Smooth muscle cell (in vitro differentiated cells): ENCODE results near the gene SETX. TPM values are rescaled to one million over a fixed set of nuclear protein-coding genes. Genes with fewer than 3 reads are reported as not detected.

ENCODE experiments used
- DNase-seq: peaks from one replicate; lab custom pipeline; 2025; ENCODE audit not compliant: unreplicated experiment; lab: John Stamatoyannopoulos, UW
- H2AFZ ChIP-seq: fragments of 200-600 bp; sonication (generic); 2 replicates; pipeline ENCODE4 v1.6.0; 2016; ENCODE audit warnings: antibody characterized with exemption, low read depth, mild to moderate bottlenecking
- H3F3A ChIP-seq: fragments of 200-600 bp; sonication (generic); 2 replicates; pipeline ENCODE4 v1.6.0; 2017; ENCODE audit warnings: antibody characterized with exemption, low read depth
- H3K27ac ChIP-seq: fragments of 200-600 bp; sonication (generic); 2 replicates; pipeline ENCODE4 v1.5.1; 2016; ENCODE audit warnings: low read depth, mild to moderate bottlenecking
- H3K27me3 ChIP-seq: fragments of 200-600 bp; sonication (generic); 2 replicates; pipeline ENCODE4 v1.6.1; 2016; ENCODE audit warnings: low read depth, mild to moderate bottlenecking
- H3K36me3 ChIP-seq: fragments of 200-600 bp; sonication (generic); 2 replicates; pipeline ENCODE4 v1.5.1; 2016; ENCODE audit warnings: low read depth
- H3K4me1 ChIP-seq: fragments of 200-600 bp; sonication (generic); 2 replicates; pipeline ENCODE4 v1.5.1; 2016; ENCODE audit warnings: low read depth
- H3K4me2 ChIP-seq: fragments of 200-600 bp; sonication (generic); 2 replicates; pipeline ENCODE4 v1.6.0; 2016; ENCODE audit warnings: mild to moderate bottlenecking
- H3K4me3 ChIP-seq: fragments of 200-600 bp; sonication (generic); 2 replicates; pipeline ENCODE4 v1.5.1; 2016; ENCODE audit warnings: mild to moderate bottlenecking
- H3K79me2 ChIP-seq: fragments of 200-600 bp; sonication (generic); 2 replicates; pipeline ENCODE4 v1.6.0; 2016; ENCODE audit warnings: low read depth, mild to moderate bottlenecking
- H3K9ac ChIP-seq: fragments of 200-600 bp; sonication (generic); 2 replicates; pipeline ENCODE4 v1.6.0; 2016; ENCODE audit warnings: low read depth
- H3K9me3 ChIP-seq: fragments of 200-600 bp; sonication (generic); replicated peaks from 2 replicates; pipeline ENCODE4 v1.5.1; 2016; ENCODE audit warnings: low read depth
- H4K20me1 ChIP-seq: fragments of 200-600 bp; sonication (generic); 2 replicates; pipeline ENCODE4 v1.6.0; 2016; ENCODE audit warnings: low read depth
- CTCF ChIP-seq: fragments of 200-600 bp; sonication (generic); IDR thresholded peaks from 2 replicates; pipeline ENCODE4 v1.5.1; 2017; ENCODE audit warnings: borderline replicate concordance, mild to moderate bottlenecking, antibody characterized with exemption; ENCODE audit not compliant: insufficient read depth, poor library complexity, severe bottlenecking
- WGBS: methylation state at CpG from one replicate; pipeline ENCODE4 v1.1.7; 2016; ENCODE audit warnings: low lambda C conversion rate; 5-methylcytosine and 5-hydroxymethylcytosine counted together
- polyA plus RNA-seq: library from polyadenylated mRNA; unstranded; fragments of >200 nt; fragmentation: Nextera tagmentation; extraction: Ambion mirVana; gene quantifications from 2 replicates; pipeline ENCODE4 v1.2.1, GENCODE V29; 2016
- total RNA-seq: library from RNA; depleted of rRNA; stranded (reverse); fragments of >200 nt; gene quantifications from 2 replicates; pipeline ENCODE4 v1.2.3, GENCODE V29; 2014

Gene SETX
- total and polyA plus RNA-seq, 2 experiments from 2014 or later: 11.4 to 50.9 TPM

GRCh38 chr9:132324425-132324824 lies 30.4 kb downstream of the SETX start:
- TF ChIP-seq CTCF: no peak
- H3K4me1 ChIP-seq: peaks cover 5% of the 10 kb centered on the region
- peaks cover 22% of the 10 kb centered on the region for H3K36me3 ChIP-seq
- H3K27me3 ChIP-seq: no peaks in the 10 kb centered on the region
- peaks cover 50% of the 10 kb centered on the region for H4K20me1 ChIP-seq
- H3K79me2 ChIP-seq: peaks cover 52% of the 10 kb centered on the region
- DNase-seq: no peak
- no peak overlapping the region for H3K4me2 ChIP-seq
- H3K4me3 ChIP-seq: no peak overlapping the region
- no peak overlapping the region for H3K27ac ChIP-seq
- H2AFZ ChIP-seq: no peak overlapping the region
- no peak overlapping the region for H3K9ac ChIP-seq
- no peaks in the 10 kb centered on the region for H3F3A ChIP-seq
- no peaks in the 10 kb centered on the region for H3K9me3 ChIP-seq
- WGBS: 94% methylated on average over 1 of the region's 1 CpG

DNA sequence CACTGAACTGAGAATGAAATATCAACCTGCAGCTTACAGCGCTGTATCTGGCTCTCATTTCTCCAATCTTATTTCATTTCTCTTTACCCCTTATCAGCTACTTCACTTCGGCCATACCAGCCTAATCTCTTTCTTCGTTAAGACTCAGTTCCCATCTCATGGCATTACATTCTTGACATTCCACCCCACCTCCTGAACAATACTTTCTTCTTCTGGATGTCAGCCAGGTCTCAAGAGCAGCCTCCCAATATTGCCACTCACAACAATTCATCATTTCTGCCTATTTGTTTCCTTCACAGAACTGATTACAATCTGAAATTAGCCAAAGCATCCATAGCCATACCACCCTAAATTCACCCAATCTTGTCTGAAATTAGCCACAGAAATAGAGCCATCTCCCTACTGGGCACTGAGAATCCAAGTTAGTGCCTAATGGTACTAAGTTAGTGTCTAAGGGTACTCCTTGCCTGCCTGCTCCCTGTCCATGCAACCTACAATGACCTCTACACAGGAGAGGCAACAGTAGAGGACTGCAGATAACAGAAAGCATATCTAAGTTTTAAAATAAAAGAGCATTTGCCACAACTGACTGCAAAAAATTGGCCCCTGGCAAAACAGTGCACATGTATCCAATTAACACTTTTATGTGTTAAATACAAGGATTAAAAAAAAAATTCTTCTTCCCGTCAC lies 35.2 kb downstream of the SETX start:
- no peaks in the 10 kb centered on the region for H3F3A ChIP-seq
- no peak overlapping the region for H3K4me3 ChIP-seq
- H3K4me1 ChIP-seq: peaks cover 9% of the 10 kb centered on the region
- WGBS: 73% methylated on average over 4 of the region's 4 CpGs
- H4K20me1 ChIP-seq: peaks cover 92% of the 10 kb centered on the region
- H3K79me2 ChIP-seq: peaks cover 37% of the 10 kb centered on the region
- no peak for DNase-seq
- no peaks in the 10 kb centered on the region for H3K9me3 ChIP-seq
- H3K9ac ChIP-seq: no peak overlapping the region
- peaks cover 4% of the 10 kb centered on the region for H3K36me3 ChIP-seq
- no peak overlapping the region for H3K4me2 ChIP-seq
- no peak overlapping the region for H2AFZ ChIP-seq
- H3K27me3 ChIP-seq: no peaks in the 10 kb centered on the region
- H3K27ac ChIP-seq: no peak overlapping the region
- no peak for TF ChIP-seq CTCF

DNA sequence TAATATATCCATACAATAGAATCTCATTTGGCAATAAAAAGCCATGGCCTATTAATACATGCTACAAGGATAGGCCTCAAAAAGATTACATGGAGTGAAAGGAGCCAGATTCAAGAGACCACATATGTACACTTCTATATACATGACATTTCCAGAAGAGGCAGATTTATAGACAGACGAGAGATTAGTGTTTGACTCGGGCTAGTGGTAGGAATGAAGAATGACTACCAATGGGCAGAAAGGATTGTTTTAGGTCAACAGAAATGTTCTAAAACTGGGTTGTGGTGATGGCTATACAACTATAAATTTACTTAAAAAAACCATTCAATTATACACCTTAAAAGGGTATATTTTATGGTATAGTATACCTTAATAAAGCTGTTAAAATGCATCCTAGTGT lies 41.9 kb downstream of the SETX start:
- DNase-seq: no peak
- Histone ChIP-seq H3K36me3 (peaks cover 29% of the 10 kb centered on the region), H3F3A (no peaks in the 10 kb centered on the region), H3K4me1 (no peaks in the 10 kb centered on the region), H3K9ac (no peak overlapping the region), H4K20me1 (peaks cover 92% of the 10 kb centered on the region), H3K4me3 (no peak overlapping the region), H3K9me3 (no peaks in the 10 kb centered on the region), H3K27me3 (no peaks in the 10 kb centered on the region), H3K79me2 (peaks cover 32% of the 10 kb centered on the region), H3K27ac (no peak overlapping the region), H3K4me2 (no peak overlapping the region), H2AFZ (no peak overlapping the region)
- TF ChIP-seq CTCF: peak; percentile 18
- 87% methylated on average over 2 of the region's 2 CpGs for WGBS

DNA sequence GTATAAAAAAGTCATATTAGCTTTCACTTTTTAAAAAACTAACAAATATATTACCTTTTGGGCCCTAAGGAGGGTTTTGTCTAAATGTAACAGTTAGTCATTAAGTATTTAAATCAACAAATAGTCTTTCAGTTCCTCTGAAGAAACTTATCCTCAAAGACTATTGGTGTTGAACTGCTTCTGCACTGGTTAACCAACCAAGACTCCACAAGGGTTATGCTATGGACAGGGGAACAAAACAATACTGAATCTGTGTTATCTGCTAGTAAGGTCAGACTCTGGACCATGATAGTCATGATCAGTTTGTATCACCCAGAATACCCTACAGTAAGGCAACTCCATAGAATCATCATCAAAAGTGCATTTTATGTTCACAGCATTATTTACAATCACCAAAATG lies 42.4 kb downstream of the SETX start:
- Histone ChIP-seq H3K4me2 (no peak overlapping the region), H3K27ac (no peak overlapping the region), H3K4me1 (no peaks in the 10 kb centered on the region), H3K27me3 (no peaks in the 10 kb centered on the region), H2AFZ (no peak overlapping the region), H3K9me3 (no peaks in the 10 kb centered on the region), H4K20me1 (peaks cover 93% of the 10 kb centered on the region), H3F3A (no peaks in the 10 kb centered on the region), H3K9ac (no peak overlapping the region), H3K36me3 (peaks cover 31% of the 10 kb centered on the region), H3K4me3 (no peak overlapping the region), H3K79me2 (peaks cover 35% of the 10 kb centered on the region)
- no peak for TF ChIP-seq CTCF
- DNase-seq: no peak
